ENCODE measurements around the gene C4A. TPM values are rescaled to one million over a fixed set of nuclear protein-coding genes. Genes with fewer than 3 reads are reported as not detected.

Gene C4A
- total and polyA plus RNA-seq, 2 of the 13 experiments (the other 11 are each of a cell fraction or from before 2014, with no cell fraction given): 165 to 478 TPM

GRCh38 chr6:32047855-32048766, 66.3 kb downstream of the C4A start (continued):
- TF ChIP-seq MXD1 (CRISPR knock-in tag; IDR thresholded peaks at IDR 0.05) (no peak), ZBTB40 (IDR thresholded peaks at IDR 0.05) (no peak), ZBTB40 (CRISPR knock-in tag; IDR thresholded peaks at IDR 0.05) (peak; percentile 63), ZNF281 (CRISPR knock-in tag; IDR thresholded peaks at IDR 0.05; ENCODE audit: borderline replicate concordance) (0 out of 2 replicates have a peak, but pooled peaks have one; percentile 24), ZNF350 (CRISPR knock-in tag; IDR thresholded peaks at IDR 0.05; ENCODE audit: borderline replicate concordance, low read depth) (peak; percentile 86; the same call in 1 of the 2 replicates), RNF2 (conservative IDR thresholded peaks at IDR 0.05; ENCODE audit: low read depth) (0 out of 2 replicates have a peak, but pooled peaks have one; percentile 42), KDM4B (CRISPR knock-in tag; IDR thresholded peaks at IDR 0.05) (0 out of 2 replicates have a peak, but pooled peaks have one; percentile 22), ZEB1 (IDR thresholded peaks at IDR 0.05; ENCODE audit: insufficient replicate concordance, low read depth) (peak; percentile 45), ASH2L (IDR thresholded peaks at IDR 0.05; ENCODE audit: insufficient read length, low read depth, low read length) (peak; percentile 32), KLF9 (CRISPR knock-in tag; IDR thresholded peaks at IDR 0.05; ENCODE audit: low read depth) (no peak), NFYC (CRISPR knock-in tag; IDR thresholded peaks at IDR 0.05) (no peak), ZNF839 (CRISPR knock-in tag; IDR thresholded peaks at IDR 0.05; ENCODE audit: borderline replicate concordance) (0 out of 2 replicates have a peak, but pooled peaks have one; percentile 27), UBTF (CRISPR knock-in tag; IDR thresholded peaks at IDR 0.05) (peak; percentile 98)

All from HepG2 (cell line).